ENCODE results near the gene AASDH.

DNA sequence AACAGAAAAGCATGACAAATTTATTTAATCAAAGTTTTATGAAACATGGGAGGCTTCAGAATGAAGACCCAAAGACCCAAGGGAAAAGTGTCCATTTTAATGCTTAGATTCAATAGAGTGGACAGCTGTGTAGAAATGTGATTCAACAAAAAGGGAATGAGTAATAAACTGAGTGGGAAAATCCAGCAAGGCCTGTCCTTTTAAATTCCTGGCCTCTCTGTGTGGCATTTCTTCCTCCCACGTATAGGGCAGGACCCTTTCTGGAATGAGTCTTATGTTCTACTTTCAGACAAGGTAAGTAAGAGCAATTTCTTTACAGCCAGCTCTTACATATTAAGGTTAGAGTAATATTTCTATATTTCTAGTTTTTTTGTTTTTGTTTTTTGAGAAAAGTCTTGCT lies 14.5 kb downstream of the AASDH start:
- TF ChIP-seq, protein P1, sequence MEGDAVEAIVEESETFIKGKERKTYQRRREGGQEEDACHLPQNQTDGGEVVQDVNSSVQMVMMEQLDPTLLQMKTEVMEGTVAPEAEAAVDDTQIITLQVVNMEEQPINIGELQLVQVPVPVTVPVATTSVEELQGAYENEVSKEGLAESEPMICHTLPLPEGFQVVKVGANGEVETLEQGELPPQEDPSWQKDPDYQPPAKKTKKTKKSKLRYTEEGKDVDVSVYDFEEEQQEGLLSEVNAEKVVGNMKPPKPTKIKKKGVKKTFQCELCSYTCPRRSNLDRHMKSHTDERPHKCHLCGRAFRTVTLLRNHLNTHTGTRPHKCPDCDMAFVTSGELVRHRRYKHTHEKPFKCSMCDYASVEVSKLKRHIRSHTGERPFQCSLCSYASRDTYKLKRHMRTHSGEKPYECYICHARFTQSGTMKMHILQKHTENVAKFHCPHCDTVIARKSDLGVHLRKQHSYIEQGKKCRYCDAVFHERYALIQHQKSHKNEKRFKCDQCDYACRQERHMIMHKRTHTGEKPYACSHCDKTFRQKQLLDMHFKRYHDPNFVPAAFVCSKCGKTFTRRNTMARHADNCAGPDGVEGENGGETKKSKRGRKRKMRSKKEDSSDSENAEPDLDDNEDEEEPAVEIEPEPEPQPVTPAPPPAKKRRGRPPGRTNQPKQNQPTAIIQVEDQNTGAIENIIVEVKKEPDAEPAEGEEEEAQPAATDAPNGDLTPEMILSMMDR (conservative IDR thresholded peaks at IDR 0.05), result no peak
- TF ChIP-seq EZH2 (IDR thresholded peaks at IDR 0.05; ENCODE audit: low read depth), result no peak
